ENCODE measurements around the gene GANC.

The GANC gene

GRCh38 chr15:42273900-42274701 is 1.1 kb downstream of the GANC start:
- TF ChIP-seq SIN3A (IDR thresholded peaks at IDR 0.05; ENCODE audit: borderline replicate concordance, insufficient read depth, low read length): no peak
- TF ChIP-seq POLR2AphosphoS5 (IDR thresholded peaks at IDR 0.05; ENCODE audit: low read depth, low read length): no peak
- TF ChIP-seq FOXP2 (optimal IDR thresholded peaks at IDR 0.05; ENCODE audit: borderline replicate concordance, extremely low read depth, extremely low read length, insufficient read depth): no peak
- TF ChIP-seq REST (IDR thresholded peaks at IDR 0.05; ENCODE audit: insufficient read depth in 1 of 2, low read depth in 2 of 2, low read length in 2 of 2): no peak
- TF ChIP-seq TAF1 (IDR thresholded peaks at IDR 0.05; ENCODE audit: borderline replicate concordance, insufficient read depth, low read length): no peak

- TF ChIP-seq SIN3A (IDR thresholded peaks at IDR 0.05; ENCODE audit: borderline replicate concordance, insufficient read depth, low read length): no peak
- TF ChIP-seq TAF1 (IDR thresholded peaks at IDR 0.05; ENCODE audit: borderline replicate concordance, insufficient read depth, low read length): no peak
- TF ChIP-seq POLR2AphosphoS5 (IDR thresholded peaks at IDR 0.05; ENCODE audit: low read depth, low read length): no peak
- TF ChIP-seq REST (IDR thresholded peaks at IDR 0.05; ENCODE audit: insufficient read depth in 1 of 2, low read depth in 2 of 2, low read length in 2 of 2): no peak
- TF ChIP-seq FOXP2 (optimal IDR thresholded peaks at IDR 0.05; ENCODE audit: borderline replicate concordance, extremely low read depth, extremely low read length, insufficient read depth): no peak
These were observed 1.6 kb downstream of the GANC start for GRCh38 chr15:42274702-42274989.

GRCh38 chr15:42275780-42276391 is 2.9 kb downstream of the GANC start:
- TF ChIP-seq TAF1 (IDR thresholded peaks at IDR 0.05; ENCODE audit: borderline replicate concordance, insufficient read depth, low read length): no peak

GRCh38 chr15:42276762-42277161 is 3.8 kb downstream of the GANC start:
- no peak for TF ChIP-seq REST (IDR thresholded peaks at IDR 0.05; ENCODE audit: insufficient read depth in 1 of 2, low read depth in 2 of 2, low read length in 2 of 2)
- TF ChIP-seq TAF1 (IDR thresholded peaks at IDR 0.05; ENCODE audit: borderline replicate concordance, insufficient read depth, low read length): no peak
- no peak for TF ChIP-seq SIN3A (IDR thresholded peaks at IDR 0.05; ENCODE audit: borderline replicate concordance, insufficient read depth, low read length)
- no peak for TF ChIP-seq POLR2AphosphoS5 (IDR thresholded peaks at IDR 0.05; ENCODE audit: low read depth, low read length)
- TF ChIP-seq FOXP2 (optimal IDR thresholded peaks at IDR 0.05; ENCODE audit: borderline replicate concordance, extremely low read depth, extremely low read length, insufficient read depth): no peak

GRCh38 chr15:42279234-42279723 is 6.3 kb downstream of the GANC start:
- TF ChIP-seq POLR2AphosphoS5 (IDR thresholded peaks at IDR 0.05; ENCODE audit: low read depth, low read length): no peak
- TF ChIP-seq SIN3A (IDR thresholded peaks at IDR 0.05; ENCODE audit: borderline replicate concordance, insufficient read depth, low read length): no peak
- no peak for TF ChIP-seq TAF1 (IDR thresholded peaks at IDR 0.05; ENCODE audit: borderline replicate concordance, insufficient read depth, low read length)
- TF ChIP-seq REST (IDR thresholded peaks at IDR 0.05; ENCODE audit: insufficient read depth in 1 of 2, low read depth in 2 of 2, low read length in 2 of 2): no peak
- no peak for TF ChIP-seq FOXP2 (optimal IDR thresholded peaks at IDR 0.05; ENCODE audit: borderline replicate concordance, extremely low read depth, extremely low read length, insufficient read depth)
